ENCODE results near the gene STX10. TPM values are rescaled to one million over a fixed set of nuclear protein-coding genes. Genes with fewer than 3 reads are reported as not detected.
A peak's percentile ranks its signal among the peaks of the same experiment; 100 is the strongest.

The STX10 gene
- total and polyA plus RNA-seq, 9 of the 15 experiments (the other 6 are each of a cell fraction or from before 2014, with no cell fraction given), result 0.51 to 66.3 (median 31.0) TPM

- TF ChIP-seq ARID3B (CRISPR knock-in tag; IDR thresholded peaks at IDR 0.05; ENCODE audit: borderline replicate concordance) (no peak), ZNF695 (CRISPR knock-in tag; IDR thresholded peaks at IDR 0.05) (no peak), NCOA2 (IDR thresholded peaks at IDR 0.05; ENCODE audit: partially characterized antibody in 2 of 2) (no peak), L3MBTL2 (IDR thresholded peaks at IDR 0.05) (peak; percentile 97), RFX7 (CRISPR knock-in tag; IDR thresholded peaks at IDR 0.05) (no peak; the same call in 1 of the 2 replicates), ZNF668 (CRISPR knock-in tag; IDR thresholded peaks at IDR 0.05) (no peak; the same call in 1 of the 2 replicates), MCM7 (IDR thresholded peaks at IDR 0.05) (no peak), ZNF431 (CRISPR knock-in tag; IDR thresholded peaks at IDR 0.05) (no peak), PTRF (tag; IDR thresholded peaks at IDR 0.05) (no peak), MLX (CRISPR knock-in tag; conservative IDR thresholded peaks at IDR 0.05) (0 out of 4 replicates have a peak, but pooled peaks of 1 of the 2 experiments have one; percentile 21), CAMTA2 (CRISPR knock-in tag; conservative IDR thresholded peaks at IDR 0.05) (no peak), HNRNPK (IDR thresholded peaks at IDR 0.05; ENCODE audit: low read depth, low read length, poor library complexity, severe bottlenecking) (peak; percentile 82), POLR2AphosphoS2 (IDR thresholded peaks at IDR 0.05; ENCODE audit: low read length) (peak; percentile 84; the same call in 1 of the 2 replicates), RBM39 (optimal IDR thresholded peaks at IDR 0.05; ENCODE audit: low read depth, low read length) (no peak), MNT (conservative IDR thresholded peaks at IDR 0.05) (0 out of 4 replicates have a peak, but pooled peaks of 1 of the 2 experiments have one; percentile 32), XRCC3 (IDR thresholded peaks at IDR 0.05) (no peak), ZNF12 (CRISPR knock-in tag; IDR thresholded peaks at IDR 0.05) (no peak), SRSF9 (IDR thresholded peaks at IDR 0.05; ENCODE audit: borderline replicate concordance, low read depth, low read length) (no peak), ETV6 (IDR thresholded peaks at IDR 0.05; ENCODE audit: borderline replicate concordance in 1 of 2, low read depth in 2 of 2, low read length in 1 of 2) (no peak), ETV6 (CRISPR knock-in tag; IDR thresholded peaks at IDR 0.05; ENCODE audit: borderline replicate concordance) (no peak), CC2D1A (IDR thresholded peaks at IDR 0.05) (no peak), SAFB2 (IDR thresholded peaks at IDR 0.05; ENCODE audit: borderline replicate concordance, low read depth, low read length, severe bottlenecking) (no peak), GMEB1 (CRISPR knock-in tag; IDR thresholded peaks at IDR 0.05) (no peak)
These were observed 53.9 kb downstream of the STX10 start (continued) for GRCh38 chr19:13095934-13096927.

Measured in K562 (cell line).